GM23248 (cell line): ENCODE measurements around the gene MOCOS.

Experiments
- EZH2 ChIP-seq: fragments of 200-600 bp; sonication (generic); IDR thresholded peaks from 2 replicates; pipeline ENCODE4 v1.6.1; 2018; ENCODE audit warnings: antibody characterized with exemption, mild to moderate bottlenecking; ENCODE audit not compliant: insufficient read depth, poor library complexity, severe bottlenecking
- EZH2phosphoT487 ChIP-seq: fragments of 200-600 bp; sonication (generic); IDR thresholded peaks from 2 replicates; pipeline ENCODE4 v1.6.1; 2018; ENCODE audit warnings: antibody characterized with exemption, moderate library complexity, mild to moderate bottlenecking, low read depth; ENCODE audit not compliant: insufficient read depth

DNA sequence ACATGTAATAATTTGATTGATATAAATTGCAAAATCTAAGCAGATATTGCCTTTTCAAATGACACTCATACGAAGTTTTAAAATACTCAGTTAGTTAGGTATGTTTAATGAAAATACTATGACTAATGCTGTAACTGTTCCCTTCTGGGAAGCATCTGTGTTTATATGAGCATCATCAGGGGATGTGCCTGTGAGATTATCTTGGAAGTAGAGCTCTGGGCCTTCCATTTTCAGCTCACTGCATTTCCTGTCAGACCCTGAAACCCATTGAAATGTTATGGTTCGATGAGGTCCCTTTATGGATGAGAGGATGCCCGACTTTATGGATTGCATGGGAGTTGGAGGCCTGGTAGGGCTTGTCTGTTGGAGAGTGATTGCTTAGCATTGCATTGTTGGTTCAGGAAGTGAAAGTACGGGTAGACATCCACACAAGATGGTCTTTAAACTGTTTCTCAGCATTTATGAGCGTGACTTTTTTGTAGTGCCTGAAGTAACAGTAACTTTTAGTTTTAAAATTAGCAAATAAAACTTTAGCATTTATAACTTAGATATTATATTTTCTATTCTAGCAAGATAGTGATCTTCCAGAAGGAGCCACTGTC, 28.9 kb upstream of the MOCOS start:
- TF ChIP-seq EZH2phosphoT487 (no peak), EZH2 (no peak)
